Breast epithelium (tissue), 4 donors: Measurements from ENCODE around the gene ATP6V1F. TPM values are rescaled to one million over a fixed set of nuclear protein-coding genes. Genes with fewer than 3 reads are reported as not detected.
A peak's percentile ranks its signal among the peaks of the same experiment; 100 is the strongest.

Source experiments
- DNase-seq, 2 donors: peaks; one replicate each; pipeline ENCODE4 v3.0.0-alpha.2; 2019; ENCODE audit warnings: low spot score in 2 of 2
- H3K27ac ChIP-seq, 2 donors: fragments of 200-600 bp; sonication (generic) in 1 of 2; one replicate each; pipeline ENCODE4 v1.5.1; 2016 to 2019; ENCODE audit warnings: mild to moderate bottlenecking in 1 of 2
- H3K27me3 ChIP-seq, 2 donors: fragments of 200-600 bp; sonication (generic) in 1 of 2; one replicate each; pipeline versions ENCODE4 v1.5.1 to v1.6.0; 2017 to 2019; ENCODE audit warnings: control low read depth in 1 of 2, mild to moderate bottlenecking in 1 of 2
- H3K36me3 ChIP-seq: fragments of 200-600 bp; one replicate; pipeline ENCODE4 v1.5.1; 2019
- H3K4me1 ChIP-seq, 2 donors: fragments of 200-600 bp; sonication (generic); one replicate each; pipeline ENCODE4 v1.5.1; 2016 to 2019; ENCODE audit warnings: control low read depth in 1 of 2
- H3K4me3 ChIP-seq, 3 donors: fragments of 200-600 bp; sonication (generic); 1 replicate in 2 of 3; 2 replicates in 1 of 3; pipeline ENCODE4 v1.5.1; 2016 to 2019; ENCODE audit warnings: mild to moderate bottlenecking in 3 of 3, moderate library complexity in 2 of 3
- H3K9me3 ChIP-seq, 2 donors: fragments of 200-600 bp; sonication (generic) in 1 of 2; one replicate each; pipeline ENCODE4 v1.5.1; 2016 to 2019; ENCODE audit warnings: control low read depth in 1 of 2
- POLR2A ChIP-seq: fragments of 450-650 bp; IDR thresholded peaks from one replicate; pipeline ENCODE4 v1.6.1; 2016; ENCODE audit warnings: antibody characterized with exemption, mild to moderate bottlenecking, moderate library complexity
- POLR2AphosphoS5 ChIP-seq, 3 donors: sonication (generic); formaldehyde crosslinking; IDR thresholded peaks; one replicate each; pipeline ENCODE4 v1.6.1; 2017; ENCODE audit warnings: antibody characterized with exemption in 3 of 3
- intact Hi-C: fragments of 100-400 bp; cut with DNase I; formaldehyde crosslinking; loops from one replicate; pipeline ENCODE4 v1.15.1; 2023; ENCODE audit warnings: low total_unique reads
- total RNA-seq, 3 donors: library from RNA; depleted of rRNA; stranded (reverse); fragments of >200 nt; gene quantifications; one replicate each; pipeline ENCODE4 v1.1.0, GENCODE V29; 2016
- TF ChIP-seq, protein P1 (sequence below), 3 donors: fragments of 450-650 bp; IDR thresholded peaks; one replicate each; pipeline ENCODE4 v1.5.1; 2016 to 2017; ENCODE audit warnings: antibody characterized with exemption in 3 of 3, mild to moderate bottlenecking in 3 of 3, moderate library complexity in 3 of 3

ATP6V1F gene
- total RNA-seq, 3 donors from 2014 or later = 117 to 174 (median 127) TPM

DNA sequence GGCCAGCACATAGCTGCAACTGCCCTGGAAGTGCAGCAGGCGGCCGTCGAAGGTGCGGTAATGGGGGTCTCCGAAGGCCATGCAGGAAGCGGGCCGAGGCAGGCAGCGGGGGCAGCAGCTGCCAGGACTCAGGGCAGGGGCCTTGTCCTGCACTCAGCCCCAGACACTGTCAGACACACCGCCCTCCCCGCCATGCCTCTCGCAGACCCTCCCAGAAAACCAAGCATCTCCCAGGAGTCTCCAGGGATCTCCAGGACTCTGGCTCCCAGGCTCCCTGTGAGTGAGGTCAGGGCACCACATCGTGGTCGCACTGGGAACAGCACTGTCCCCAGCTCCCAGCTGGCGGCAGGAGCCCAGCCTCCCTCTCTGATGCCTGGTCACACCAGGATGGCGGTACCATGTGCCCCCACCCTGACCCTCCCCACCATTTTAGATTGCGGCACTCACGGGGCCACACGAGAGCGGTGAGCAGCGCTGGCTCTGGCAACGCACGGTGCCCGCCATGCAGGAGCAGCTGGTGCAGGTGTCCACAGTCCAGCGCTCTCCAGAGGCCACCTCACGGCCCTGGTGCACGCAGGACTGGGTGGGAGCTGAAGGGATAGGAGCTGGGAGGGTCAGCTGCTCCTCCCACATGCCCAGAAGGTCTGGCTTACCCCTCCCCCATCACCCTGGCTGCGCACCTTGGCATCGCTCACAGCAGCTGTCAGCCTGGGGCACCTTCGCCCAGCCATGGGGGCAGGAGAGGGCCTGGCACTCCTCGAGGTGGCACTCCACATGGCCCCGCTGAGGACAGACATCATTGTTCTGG lies 17.5 kb downstream of the ATP6V1F start:
- Histone ChIP-seq H3K27ac (no peak overlapping the region), H3K36me3 (no peaks in the 10 kb centered on the region), H3K27me3 (no peaks in the 10 kb centered on the region), H3K9me3 (no peaks in the 10 kb centered on the region), H3K4me1 (no peaks in the 10 kb centered on the region), H3K4me3 (no peak overlapping the region)
- peak; percentile 48 to 81 for DNase-seq
- TF ChIP-seq POLR2AphosphoS5 (IDR thresholded peaks at IDR 0.05) = no peak
- TF ChIP-seq, protein P1, sequence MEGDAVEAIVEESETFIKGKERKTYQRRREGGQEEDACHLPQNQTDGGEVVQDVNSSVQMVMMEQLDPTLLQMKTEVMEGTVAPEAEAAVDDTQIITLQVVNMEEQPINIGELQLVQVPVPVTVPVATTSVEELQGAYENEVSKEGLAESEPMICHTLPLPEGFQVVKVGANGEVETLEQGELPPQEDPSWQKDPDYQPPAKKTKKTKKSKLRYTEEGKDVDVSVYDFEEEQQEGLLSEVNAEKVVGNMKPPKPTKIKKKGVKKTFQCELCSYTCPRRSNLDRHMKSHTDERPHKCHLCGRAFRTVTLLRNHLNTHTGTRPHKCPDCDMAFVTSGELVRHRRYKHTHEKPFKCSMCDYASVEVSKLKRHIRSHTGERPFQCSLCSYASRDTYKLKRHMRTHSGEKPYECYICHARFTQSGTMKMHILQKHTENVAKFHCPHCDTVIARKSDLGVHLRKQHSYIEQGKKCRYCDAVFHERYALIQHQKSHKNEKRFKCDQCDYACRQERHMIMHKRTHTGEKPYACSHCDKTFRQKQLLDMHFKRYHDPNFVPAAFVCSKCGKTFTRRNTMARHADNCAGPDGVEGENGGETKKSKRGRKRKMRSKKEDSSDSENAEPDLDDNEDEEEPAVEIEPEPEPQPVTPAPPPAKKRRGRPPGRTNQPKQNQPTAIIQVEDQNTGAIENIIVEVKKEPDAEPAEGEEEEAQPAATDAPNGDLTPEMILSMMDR (IDR thresholded peaks at IDR 0.05) = peak in 2 of 3 donors; percentile 70 to 81
- no peak for TF ChIP-seq POLR2A
- intact Hi-C loops = no loop called here

DNA sequence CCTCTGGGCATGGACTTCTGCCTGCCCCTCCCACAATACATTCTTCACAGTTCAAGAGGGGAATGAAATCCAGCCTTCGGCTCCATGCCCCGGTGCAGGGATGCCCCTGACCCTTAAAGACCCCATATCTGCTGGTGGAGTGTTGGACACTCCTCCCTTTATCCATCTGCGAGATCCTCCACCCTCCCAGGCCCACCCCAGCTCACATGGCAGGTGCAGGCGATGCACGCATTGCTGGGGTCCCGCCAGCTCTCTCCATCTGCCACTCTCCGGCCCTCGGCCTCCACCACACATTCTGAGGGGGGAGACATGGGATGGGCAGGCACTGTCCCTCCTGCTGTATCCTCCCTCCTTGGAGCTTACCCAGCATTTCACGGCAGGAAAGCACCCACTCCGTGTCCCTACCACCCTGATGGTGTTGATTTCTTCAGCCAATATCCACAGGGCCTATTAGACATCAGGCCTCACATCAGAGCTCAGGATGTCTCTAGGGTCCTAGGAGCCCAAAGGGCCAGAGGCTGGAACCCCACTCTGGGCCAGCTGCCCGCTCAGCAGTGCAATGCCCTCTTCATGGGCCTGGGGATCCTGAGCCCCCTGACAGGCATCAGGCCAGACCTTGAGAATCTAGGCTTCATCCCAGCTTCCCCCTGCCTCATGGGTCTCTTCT lies 18.3 kb downstream of the ATP6V1F start:
- Histone ChIP-seq H3K36me3 (no peaks in the 10 kb centered on the region), H3K4me1 (no peaks in the 10 kb centered on the region), H3K27ac (no peak overlapping the region), H3K4me3 (no peak overlapping the region), H3K27me3 (no peaks in the 10 kb centered on the region), H3K9me3 (no peaks in the 10 kb centered on the region)
- TF ChIP-seq POLR2AphosphoS5 (IDR thresholded peaks at IDR 0.05) = no peak
- TF ChIP-seq, protein P1 (IDR thresholded peaks at IDR 0.05) = no peak
- no peak for TF ChIP-seq POLR2A
- no peak for DNase-seq
- intact Hi-C loops = no loop called here

DNA sequence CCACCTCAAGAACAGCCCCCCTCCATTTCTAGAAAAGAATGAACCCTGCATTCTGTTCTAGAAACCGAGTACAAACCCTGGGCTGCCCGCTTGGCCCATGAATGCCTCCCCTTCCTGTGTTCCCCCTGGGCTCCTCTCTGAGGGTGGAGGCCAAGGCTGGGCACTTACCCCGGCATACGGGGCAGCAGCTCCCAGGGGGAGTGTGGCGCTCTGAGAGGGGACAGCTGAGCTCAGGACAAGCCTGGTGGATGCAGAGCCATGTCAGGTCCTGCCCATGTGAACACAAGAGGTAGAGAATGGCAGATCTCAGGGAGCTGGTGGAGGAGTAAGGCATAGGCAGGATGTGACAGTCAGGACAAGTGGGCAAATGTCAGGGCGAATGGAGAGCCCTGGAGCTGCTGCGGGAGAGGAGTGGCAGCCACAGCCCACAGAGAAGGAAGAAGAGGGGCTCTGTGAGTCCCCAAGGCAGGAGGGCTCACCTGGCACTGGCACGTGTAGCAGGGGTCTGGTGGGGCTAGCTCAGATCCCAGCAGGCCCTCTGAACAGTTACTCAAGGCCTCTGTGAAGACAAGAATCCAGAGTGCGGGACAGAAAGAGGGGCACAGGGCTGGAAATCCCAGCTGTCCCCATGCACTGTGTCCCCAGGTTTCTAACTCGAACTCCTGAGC lies 18.9 kb downstream of the ATP6V1F start:
- TF ChIP-seq POLR2A (no peak), POLR2AphosphoS5 (IDR thresholded peaks at IDR 0.05) (no peak)
- TF ChIP-seq, protein P1 (IDR thresholded peaks at IDR 0.05) = no peak
- no peak for DNase-seq
- intact Hi-C loops = no loop called here

DNA sequence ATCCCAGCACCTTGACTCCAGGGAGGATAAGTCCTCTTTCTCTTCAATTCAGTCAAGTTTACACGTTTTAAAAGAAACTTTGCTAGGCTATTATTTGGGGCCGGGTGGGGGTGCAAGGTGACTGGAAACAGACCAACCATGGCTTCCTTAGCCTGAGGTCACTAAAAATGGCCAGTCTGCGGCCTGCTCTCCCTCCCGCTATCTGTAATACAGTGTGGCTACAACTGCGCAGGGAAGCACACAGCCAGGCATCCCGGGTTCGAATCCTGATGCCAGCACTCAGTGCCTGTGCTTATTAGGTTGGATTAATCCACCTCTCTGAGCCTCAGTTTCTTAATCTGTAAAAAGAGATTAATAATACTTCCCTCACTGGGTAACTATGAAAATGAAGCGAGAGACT lies 19.5 kb downstream of the ATP6V1F start:
- TF ChIP-seq, protein P1 (IDR thresholded peaks at IDR 0.05) = no peak
- TF ChIP-seq POLR2AphosphoS5 (IDR thresholded peaks at IDR 0.05) (no peak), POLR2A (no peak)
- no peak for DNase-seq
- Histone ChIP-seq H3K9me3 (no peaks in the 10 kb centered on the region), H3K27me3 (no peaks in the 10 kb centered on the region), H3K27ac (no peak overlapping the region), H3K4me3 (no peak overlapping the region), H3K4me1 (no peaks in the 10 kb centered on the region), H3K36me3 (no peaks in the 10 kb centered on the region)
- intact Hi-C loops = no loop called here

More for the DNA sequence above, 18.9 kb downstream of the ATP6V1F start:
- Histone ChIP-seq H3K4me3 (no peak overlapping the region), H3K9me3 (no peaks in the 10 kb centered on the region), H3K27me3 (no peaks in the 10 kb centered on the region), H3K4me1 (no peaks in the 10 kb centered on the region), H3K27ac (no peak overlapping the region), H3K36me3 (no peaks in the 10 kb centered on the region)
